Naive thymus-derived CD4-positive, alpha-beta T cell (primary cell): ENCODE results near the gene PTOV1. TPM values are rescaled to one million over a fixed set of nuclear protein-coding genes. Genes with fewer than 3 reads are reported as not detected.

ENCODE experiments used
- ATAC-seq: fragments of 150-1000 bp; cut with Tn5 transposase; 2 replicates; pipeline ENCODE4 v1.10.0; 2021; ENCODE audit warnings: mild to moderate bottlenecking, moderate library complexity
- CTCF ChIA-PET: fragments of 350-600 bp; sonication (Branson Sonifier 250); formaldehyde crosslinking; loops from one replicate; lab custom pipeline; 2021; ENCODE audit warnings: antibody characterized with exemption; lab: Charles Lee
- POLR2A ChIA-PET: fragments of 350-600 bp; sonication (Branson Sonifier 250); formaldehyde crosslinking; loops from one replicate; lab custom pipeline; 2021; ENCODE audit warnings: antibody characterized with exemption, inconsistent platforms; lab: Charles Lee
- DNase-seq, 9 donors: peaks; one replicate each; pipeline versions ENCODE4 v3.0.0 to v3.0.0-alpha.2; 2020 to 2022; ENCODE audit warnings: mixed read lengths in 1 of 9
- H3K27ac ChIP-seq: one replicate; pipeline ENCODE4 v1.7.0; 2013; ENCODE audit warnings: mild to moderate bottlenecking, low read depth, low read length, moderate library complexity
- H3K27me3 ChIP-seq, 2 donors: one replicate each; pipeline ENCODE4 v1.7.0; 2013; ENCODE audit warnings: low read length in 2 of 2, mild to moderate bottlenecking in 2 of 2, moderate library complexity in 2 of 2; ENCODE audit not compliant: control insufficient read depth in 2 of 2, insufficient read depth in 2 of 2
- H3K36me3 ChIP-seq, 3 experiments: 1 replicate in 2 of 3; 2 replicates in 1 of 3; pipeline ENCODE4 v1.7.0; 2013; ENCODE audit warnings: low read length in 3 of 3, mild to moderate bottlenecking in 3 of 3, moderate library complexity in 1 of 3; ENCODE audit not compliant: insufficient read depth in 3 of 3, control insufficient read depth in 2 of 3
- H3K4me1 ChIP-seq, 2 donors: one replicate each; pipeline ENCODE4 v1.7.0; 2013; ENCODE audit warnings: low read length in 2 of 2, mild to moderate bottlenecking in 2 of 2, moderate library complexity in 1 of 2; ENCODE audit not compliant: control insufficient read depth in 2 of 2, insufficient read depth in 2 of 2
- H3K4me3 ChIP-seq: 2 replicates; pipeline ENCODE4 v1.7.0; 2013; ENCODE audit warnings: mild to moderate bottlenecking, low read length
- H3K9me3 ChIP-seq, 3 experiments: 1 replicate in 2 of 3; 2 replicates in 1 of 3; pipeline ENCODE4 v1.7.0; 2013; ENCODE audit warnings: low read length in 3 of 3; ENCODE audit not compliant: control insufficient read depth in 2 of 3
- H3K27ac Mint-ChIP-seq, 9 donors: one replicate each; pipeline ENCODE4 v1.8.0; 2020 to 2022; ENCODE audit warnings: mixed read lengths in 9 of 9, mild to moderate bottlenecking in 8 of 9, moderate library complexity in 5 of 9, inconsistent platforms in 2 of 9
- H3K27me3 Mint-ChIP-seq, 5 donors: one replicate each; pipeline ENCODE4 v1.8.0; 2021 to 2022; ENCODE audit warnings: mixed read lengths in 5 of 5, mild to moderate bottlenecking in 1 of 5
- H3K36me3 Mint-ChIP-seq, 5 donors: one replicate each; pipeline ENCODE4 v1.8.0; 2020 to 2022; ENCODE audit warnings: mixed read lengths in 5 of 5, mild to moderate bottlenecking in 3 of 5, inconsistent platforms in 1 of 5
- H3K4me1 Mint-ChIP-seq, 7 donors: one replicate each; pipeline ENCODE4 v1.8.0; 2020 to 2022; ENCODE audit warnings: mixed read lengths in 7 of 7, mild to moderate bottlenecking in 3 of 7, inconsistent platforms in 1 of 7
- H3K4me3 Mint-ChIP-seq, 10 donors: one replicate each; pipeline ENCODE4 v1.8.0; 2020 to 2022; ENCODE audit warnings: mild to moderate bottlenecking in 10 of 10, mixed read lengths in 10 of 10, moderate library complexity in 6 of 10, inconsistent platforms in 2 of 10
- H3K9me3 Mint-ChIP-seq, 11 donors: one replicate each; pipeline ENCODE4 v1.8.0; 2020 to 2022; ENCODE audit warnings: mixed read lengths in 11 of 11, mild to moderate bottlenecking in 4 of 11, inconsistent platforms in 1 of 11, moderate library complexity in 1 of 11
- intact Hi-C, 2 donors: fragments of 100-400 bp; cut with micrococcal nuclease; formaldehyde crosslinking; loops; one replicate each; pipeline ENCODE4 v1.15.1; 2023
- polyA plus RNA-seq, 2 donors: library from polyadenylated mRNA; unstranded; fragments of 300-500 nt; fragmentation: Illumina TruSeq; gene quantifications; one replicate each; pipeline ENCODE4 v1.2.3, GENCODE V29; 2021
- total RNA-seq, 6 experiments: library from RNA in 5 of 6; stranded (reverse) in 5 of 6; gene quantifications; 1 replicate in 5 of 6; 2 replicates in 1 of 6; pipeline ENCODE4 v1.2.3 and lab custom pipeline; 2021 to 2026

The PTOV1 gene
- total and polyA plus RNA-seq, 7 experiments from 2014 or later: 49.0 to 170 (median 150) TPM

GRCh38 chr19:49861541-49862378 lies 10.8 kb downstream of the PTOV1 start:
- peaks cover 0 to 21% (median 4%) of the 10 kb centered on the region in 5 donors for H3K36me3 Mint-ChIP-seq
- POLR2A ChIA-PET: interaction anchor here (1.2 to 1.8 kb wide), 2 partner anchors 8 to 11 kb away, joined by 3 to 5 read pairs; partner anchors contain the start of gene PTOV1
- DNase-seq (no peak), ATAC-seq (no peak)
- H3K4me1 Mint-ChIP-seq: peaks cover 18 to 34% (median 23%) of the 10 kb centered on the region in 7 donors
- peak overlapping the region in 1 of 10 donors; percentile 38 for H3K4me3 Mint-ChIP-seq
- intact Hi-C loops: loop anchor here (10.0 kb wide), 2 partner anchors 123 to 527 kb away; partner anchors contain the start of gene CD37 (in 1 of the 2)
- no peaks in the 10 kb centered on the region for H3K27me3 Mint-ChIP-seq
- H3K4me1 ChIP-seq: peaks cover 11% of the 10 kb centered on the region in 2 donors
- H3K36me3 ChIP-seq: peaks cover 0 to 78% (median 3%) of the 10 kb centered on the region in 3 experiments
- CTCF ChIA-PET: no interaction called here
- no peaks in the 10 kb centered on the region for H3K9me3 Mint-ChIP-seq
- no peak overlapping the region for H3K27ac ChIP-seq
- H3K27ac Mint-ChIP-seq: no peak overlapping the region
- no peaks in the 10 kb centered on the region for H3K9me3 ChIP-seq
- H3K4me3 ChIP-seq: no peak overlapping the region
- H3K27me3 ChIP-seq: no peaks in the 10 kb centered on the region

GRCh38 chr19:49862391-49863253 lies 11.7 kb downstream of the PTOV1 start:
- Histone ChIP-seq H3K36me3 (peaks cover 0 to 69% (median under 1%) of the 10 kb centered on the region in 3 experiments), H3K27ac (no peak overlapping the region), H3K9me3 (no peaks in the 10 kb centered on the region), H3K4me1 (peaks cover 11 to 12% of the 10 kb centered on the region in 2 donors), H3K4me3 (no peak overlapping the region), H3K27me3 (no peaks in the 10 kb centered on the region)
- POLR2A ChIA-PET: interaction anchor here (1.6 to 3.4 kb wide), 2 partner anchors 12 to 14 kb away, joined by 6 to 18 read pairs; partner anchors contain the start of genes AKT1S1, PTOV1 and TBC1D17
- ATAC-seq (no peak), DNase-seq (no peak)
- Mint-ChIP-seq H3K27me3 (no peaks in the 10 kb centered on the region), H3K4me3 (no peak overlapping the region), H3K9me3 (peaks cover 0 to under 1% (median 0%) of the 10 kb centered on the region in 11 donors), H3K27ac (peak overlapping the region in 2 of 9 donors; percentile 54), H3K36me3 (peaks cover 0 to 24% (median 4%) of the 10 kb centered on the region in 5 donors), H3K4me1 (peaks cover 20 to 42% (median 27%) of the 10 kb centered on the region in 7 donors)
- intact Hi-C loops: loop anchor here (10.0 kb wide), 2 partner anchors 122 to 528 kb away; partner anchors contain the start of gene CD37 (in 1 of the 2)
- CTCF ChIA-PET: interaction anchor here (0.8 kb wide), 1 partner anchor 1414 kb away, joined by 3 read pairs; no protein-coding TSS in a partner anchor

- no peak for ATAC-seq
Measured at GRCh38 chr19:49863254-49863934, 12.4 kb downstream of the PTOV1 start.

GRCh38 chr19:49863935-49864320 lies 13.0 kb downstream of the PTOV1 start:
- ATAC-seq: no peak
- peaks cover 0 to 1% (median 0%) of the 10 kb centered on the region in 11 donors for H3K9me3 Mint-ChIP-seq
- Histone ChIP-seq H3K27me3 (no peaks in the 10 kb centered on the region), H3K4me1 (peaks cover 20 to 25% of the 10 kb centered on the region in 2 donors), H3K4me3 (no peak overlapping the region), H3K27ac (no peak overlapping the region), H3K9me3 (no peaks in the 10 kb centered on the region), H3K36me3 (peaks cover 0 to 56% (median 0%) of the 10 kb centered on the region in 3 experiments)
- H3K36me3 Mint-ChIP-seq: peaks cover 0 to 23% (median 4%) of the 10 kb centered on the region in 5 donors
- H3K27ac Mint-ChIP-seq: no peak overlapping the region
- H3K4me1 Mint-ChIP-seq: peaks cover 20 to 47% (median 36%) of the 10 kb centered on the region in 7 donors
- H3K4me3 Mint-ChIP-seq: no peak overlapping the region
- no peaks in the 10 kb centered on the region for H3K27me3 Mint-ChIP-seq
- CTCF ChIA-PET: interaction anchor here (1.1 kb wide), 1 partner anchor 10 kb away, joined by 3 read pairs; no protein-coding TSS in a partner anchor
- POLR2A ChIA-PET: interaction anchor here (1.1 to 3.4 kb wide), 4 partner anchors 11 to 13 kb away, joined by 4 to 18 read pairs (median 7); partner anchors contain the start of genes AKT1S1, PTOV1 and TBC1D17
- intact Hi-C loops: loop anchor here (10.0 kb wide), 2 partner anchors 121 to 529 kb away; partner anchors contain the start of gene CD37 (in 1 of the 2)
- DNase-seq: no peak

More at GRCh38 chr19:49863254-49863934, 12.4 kb downstream of the PTOV1 start:
- POLR2A ChIA-PET: interaction anchor here (1.1 to 3.4 kb wide), 3 partner anchors 11 to 13 kb away, joined by 4 to 18 read pairs (median 6); partner anchors contain the start of genes AKT1S1, PTOV1 and TBC1D17
- intact Hi-C loops: loop anchor here (10.0 kb wide), 2 partner anchors 121 to 529 kb away; partner anchors contain the start of gene CD37 (in 1 of the 2)
- H3K4me3 ChIP-seq: no peak overlapping the region
- CTCF ChIA-PET: interaction anchor here (0.8 to 1.1 kb wide), 2 partner anchors 9 to 1414 kb away, joined by 3 read pairs; no protein-coding TSS in a partner anchor
- Mint-ChIP-seq H3K27me3 (no peaks in the 10 kb centered on the region), H3K4me1 (peaks cover 20 to 47% (median 31%) of the 10 kb centered on the region in 7 donors), H3K27ac (peak overlapping the region in 5 of 9 donors; percentile 51 to 87 (median 54)), H3K36me3 (peaks cover 0 to 24% (median 4%) of the 10 kb centered on the region in 5 donors), H3K4me3 (peak overlapping the region in 1 of 10 donors; percentile 15), H3K9me3 (peaks cover 0 to 1% (median 0%) of the 10 kb centered on the region in 11 donors)
- H3K27ac ChIP-seq: no peak overlapping the region
- no peak for DNase-seq
- H3K9me3 ChIP-seq: no peaks in the 10 kb centered on the region
- no peaks in the 10 kb centered on the region for H3K27me3 ChIP-seq
- H3K36me3 ChIP-seq: peaks cover 0 to 61% (median 0%) of the 10 kb centered on the region in 3 experiments
- peaks cover 15 to 20% of the 10 kb centered on the region in 2 donors for H3K4me1 ChIP-seq

- H3K9me3 Mint-ChIP-seq: peaks cover 0 to 1% (median 0%) of the 10 kb centered on the region in 11 donors
- intact Hi-C loops: loop anchor here (5.0 to 10.0 kb wide), 3 partner anchors 120 to 1543 kb away; partner anchors contain the start of gene CD37 (in 1 of the 2)
- H3K4me1 Mint-ChIP-seq: peaks cover 20 to 47% (median 37%) of the 10 kb centered on the region in 7 donors
- no peak for DNase-seq
- H3K36me3 ChIP-seq: peaks cover 0 to 50% (median 0%) of the 10 kb centered on the region in 3 experiments
- no peaks in the 10 kb centered on the region for H3K9me3 ChIP-seq
- H3K27me3 ChIP-seq: no peaks in the 10 kb centered on the region
- H3K27ac Mint-ChIP-seq: peak overlapping the region in 1 of 9 donors; percentile 19
- H3K4me1 ChIP-seq: peaks cover 24 to 29% of the 10 kb centered on the region in 2 donors
- H3K4me3 Mint-ChIP-seq: no peak overlapping the region
- H3K4me3 ChIP-seq: no peak overlapping the region
- H3K27me3 Mint-ChIP-seq: no peaks in the 10 kb centered on the region
- POLR2A ChIA-PET: interaction anchor here (1.8 to 3.4 kb wide), 3 partner anchors 11 to 14 kb away, joined by 8 to 18 read pairs (median 8); partner anchors contain the start of genes AKT1S1, PTOV1 and TBC1D17
- CTCF ChIA-PET: no interaction called here
- H3K36me3 Mint-ChIP-seq: peaks cover 0 to 23% (median 4%) of the 10 kb centered on the region in 5 donors
- no peak for ATAC-seq
- no peak overlapping the region for H3K27ac ChIP-seq
Measured at GRCh38 chr19:49864890-49865289, 13.9 kb downstream of the PTOV1 start.
